ENCODE data around the gene SP140. TPM values are rescaled to one million over a fixed set of nuclear protein-coding genes. Genes with fewer than 3 reads are reported as not detected.
A peak's percentile ranks its signal among the peaks of the same experiment; 100 is the strongest.

SP140 gene
- total and polyA plus RNA-seq, 2 of the 13 experiments (the other 11 are each of a cell fraction or from before 2014, with no cell fraction given): 0.57 to 0.80 TPM

DNA sequence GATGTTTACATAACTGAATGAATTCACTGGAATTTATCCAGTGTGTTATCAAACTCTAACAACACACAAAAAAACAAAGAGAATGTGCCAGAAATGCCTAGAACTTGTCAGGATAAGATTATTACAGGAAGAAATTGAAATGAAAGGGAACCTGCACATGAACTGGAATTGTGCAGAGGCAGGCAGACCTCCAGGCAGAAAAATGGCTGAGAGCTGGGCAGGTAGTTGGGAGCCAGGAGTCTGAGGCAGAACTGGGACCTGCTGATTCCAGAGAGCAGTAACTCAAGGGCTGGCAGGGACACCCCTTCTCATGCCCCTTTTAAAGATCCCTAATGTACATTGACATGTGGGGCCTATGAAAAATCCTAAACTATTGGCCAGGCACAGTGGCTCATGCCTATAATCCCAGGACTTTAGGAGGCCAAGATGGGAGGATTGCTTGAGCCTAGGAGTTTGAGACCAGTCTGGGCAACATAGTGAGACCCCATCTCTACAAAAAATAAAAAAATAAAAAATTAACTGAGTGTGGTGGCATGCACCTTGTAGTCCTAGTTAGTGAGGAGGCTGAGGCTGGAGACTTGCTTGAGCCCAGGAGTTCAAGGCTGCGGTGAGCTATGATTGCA lies 5.1 kb upstream of the SP140 start (continued):
- TF ChIP-seq, protein P1, sequence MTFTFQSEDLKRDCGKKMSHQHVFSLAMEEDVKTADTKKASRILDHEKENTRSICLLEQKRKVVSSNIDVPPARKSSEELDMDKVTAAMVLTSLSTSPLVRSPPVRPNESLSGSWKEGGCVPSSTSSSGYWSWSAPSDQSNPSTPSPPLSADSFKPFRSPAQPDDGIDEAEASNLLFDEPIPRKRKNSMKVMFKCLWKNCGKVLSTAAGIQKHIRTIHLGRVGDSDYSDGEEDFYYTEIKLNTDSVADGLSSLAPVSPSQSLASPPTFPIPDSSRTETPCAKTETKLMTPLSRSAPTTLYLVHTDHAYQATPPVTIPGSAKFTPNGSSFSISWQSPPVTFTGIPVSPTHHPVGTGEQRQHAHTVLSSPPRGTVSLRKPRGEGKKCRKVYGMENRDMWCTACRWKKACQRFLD (CRISPR knock-in tag; IDR thresholded peaks at IDR 0.05; ENCODE audit: borderline replicate concordance): no peak
- TF ChIP-seq NFATC3 (CRISPR knock-in tag; IDR thresholded peaks at IDR 0.05) (0 out of 2 replicates have a peak, but pooled peaks have one; percentile 14), MXD4 (CRISPR knock-in tag; IDR thresholded peaks at IDR 0.05) (0 out of 2 replicates have a peak, but pooled peaks have one; percentile 5), BCL6 (CRISPR knock-in tag; IDR thresholded peaks at IDR 0.05) (no peak), ZNF598 (CRISPR knock-in tag; IDR thresholded peaks at IDR 0.05; ENCODE audit: borderline replicate concordance) (peak; percentile 7; the same call in 1 of the 2 replicates), TARDBP (CRISPR knock-in tag; IDR thresholded peaks at IDR 0.05) (no peak), ZNF33A (CRISPR knock-in tag; IDR thresholded peaks at IDR 0.05; ENCODE audit: borderline replicate concordance) (no peak), POLR2AphosphoS5 (IDR thresholded peaks at IDR 0.05; ENCODE audit: low read depth, low read length) (no peak), DMAP1 (CRISPR knock-in tag; IDR thresholded peaks at IDR 0.05) (no peak), ZNF629 (CRISPR knock-in tag; conservative IDR thresholded peaks at IDR 0.05) (no peak), TBX2 (CRISPR knock-in tag; IDR thresholded peaks at IDR 0.05; ENCODE audit: borderline replicate concordance) (0 out of 2 replicates have a peak, but pooled peaks have one; percentile 10), SMAD9 (CRISPR knock-in tag; IDR thresholded peaks at IDR 0.05) (peak; percentile 22; the same call in 1 of the 2 replicates), YY1 (IDR thresholded peaks at IDR 0.05; ENCODE audit: insufficient read depth, insufficient replicate concordance, low read depth, low read length) (peak; percentile 12), GATAD2A (CRISPR knock-in tag; IDR thresholded peaks at IDR 0.05) (no peak)
- TF ChIP-seq, protein P2, sequence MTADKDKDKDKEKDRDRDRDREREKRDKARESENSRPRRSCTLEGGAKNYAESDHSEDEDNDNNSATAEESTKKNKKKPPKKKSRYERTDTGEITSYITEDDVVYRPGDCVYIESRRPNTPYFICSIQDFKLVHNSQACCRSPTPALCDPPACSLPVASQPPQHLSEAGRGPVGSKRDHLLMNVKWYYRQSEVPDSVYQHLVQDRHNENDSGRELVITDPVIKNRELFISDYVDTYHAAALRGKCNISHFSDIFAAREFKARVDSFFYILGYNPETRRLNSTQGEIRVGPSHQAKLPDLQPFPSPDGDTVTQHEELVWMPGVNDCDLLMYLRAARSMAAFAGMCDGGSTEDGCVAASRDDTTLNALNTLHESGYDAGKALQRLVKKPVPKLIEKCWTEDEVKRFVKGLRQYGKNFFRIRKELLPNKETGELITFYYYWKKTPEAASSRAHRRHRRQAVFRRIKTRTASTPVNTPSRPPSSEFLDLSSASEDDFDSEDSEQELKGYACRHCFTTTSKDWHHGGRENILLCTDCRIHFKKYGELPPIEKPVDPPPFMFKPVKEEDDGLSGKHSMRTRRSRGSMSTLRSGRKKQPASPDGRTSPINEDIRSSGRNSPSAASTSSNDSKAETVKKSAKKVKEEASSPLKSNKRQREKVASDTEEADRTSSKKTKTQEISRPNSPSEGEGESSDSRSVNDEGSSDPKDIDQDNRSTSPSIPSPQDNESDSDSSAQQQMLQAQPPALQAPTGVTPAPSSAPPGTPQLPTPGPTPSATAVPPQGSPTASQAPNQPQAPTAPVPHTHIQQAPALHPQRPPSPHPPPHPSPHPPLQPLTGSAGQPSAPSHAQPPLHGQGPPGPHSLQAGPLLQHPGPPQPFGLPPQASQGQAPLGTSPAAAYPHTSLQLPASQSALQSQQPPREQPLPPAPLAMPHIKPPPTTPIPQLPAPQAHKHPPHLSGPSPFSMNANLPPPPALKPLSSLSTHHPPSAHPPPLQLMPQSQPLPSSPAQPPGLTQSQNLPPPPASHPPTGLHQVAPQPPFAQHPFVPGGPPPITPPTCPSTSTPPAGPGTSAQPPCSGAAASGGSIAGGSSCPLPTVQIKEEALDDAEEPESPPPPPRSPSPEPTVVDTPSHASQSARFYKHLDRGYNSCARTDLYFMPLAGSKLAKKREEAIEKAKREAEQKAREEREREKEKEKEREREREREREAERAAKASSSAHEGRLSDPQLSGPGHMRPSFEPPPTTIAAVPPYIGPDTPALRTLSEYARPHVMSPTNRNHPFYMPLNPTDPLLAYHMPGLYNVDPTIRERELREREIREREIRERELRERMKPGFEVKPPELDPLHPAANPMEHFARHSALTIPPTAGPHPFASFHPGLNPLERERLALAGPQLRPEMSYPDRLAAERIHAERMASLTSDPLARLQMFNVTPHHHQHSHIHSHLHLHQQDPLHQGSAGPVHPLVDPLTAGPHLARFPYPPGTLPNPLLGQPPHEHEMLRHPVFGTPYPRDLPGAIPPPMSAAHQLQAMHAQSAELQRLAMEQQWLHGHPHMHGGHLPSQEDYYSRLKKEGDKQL (CRISPR knock-in tag; IDR thresholded peaks at IDR 0.05; ENCODE audit: low read depth): no peak
- TF ChIP-seq, protein P3, sequence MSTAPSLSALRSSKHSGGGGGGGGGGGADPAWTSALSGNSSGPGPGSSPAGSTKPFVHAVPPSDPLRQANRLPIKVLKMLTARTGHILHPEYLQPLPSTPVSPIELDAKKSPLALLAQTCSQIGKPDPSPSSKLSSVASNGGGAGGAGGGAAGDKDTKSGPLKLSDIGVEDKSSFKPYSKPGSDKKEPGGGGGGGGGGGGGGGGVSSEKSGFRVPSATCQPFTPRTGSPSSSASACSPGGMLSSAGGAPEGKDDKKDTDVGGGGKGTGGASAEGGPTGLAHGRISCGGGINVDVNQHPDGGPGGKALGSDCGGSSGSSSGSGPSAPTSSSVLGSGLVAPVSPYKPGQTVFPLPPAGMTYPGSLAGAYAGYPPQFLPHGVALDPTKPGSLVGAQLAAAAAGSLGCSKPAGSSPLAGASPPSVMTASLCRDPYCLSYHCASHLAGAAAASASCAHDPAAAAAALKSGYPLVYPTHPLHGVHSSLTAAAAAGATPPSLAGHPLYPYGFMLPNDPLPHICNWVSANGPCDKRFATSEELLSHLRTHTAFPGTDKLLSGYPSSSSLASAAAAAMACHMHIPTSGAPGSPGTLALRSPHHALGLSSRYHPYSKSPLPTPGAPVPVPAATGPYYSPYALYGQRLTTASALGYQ (CRISPR knock-in tag; IDR thresholded peaks at IDR 0.05): no peak
- TF ChIP-seq, protein P4, sequence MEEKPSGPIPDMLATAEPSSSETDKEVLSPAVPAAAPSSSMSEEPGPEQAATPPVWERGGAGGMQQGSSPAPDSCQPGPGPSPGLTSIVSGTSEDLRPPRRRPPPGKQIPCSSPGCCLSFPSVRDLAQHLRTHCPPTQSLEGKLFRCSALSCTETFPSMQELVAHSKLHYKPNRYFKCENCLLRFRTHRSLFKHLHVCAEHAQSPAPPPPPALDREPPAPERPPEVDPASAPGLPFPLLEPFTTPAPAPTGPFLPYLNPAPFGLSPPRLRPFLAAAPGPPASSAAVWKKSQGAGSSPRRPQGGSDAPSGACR (CRISPR knock-in tag; IDR thresholded peaks at IDR 0.05): no peak
- TF ChIP-seq, protein P5, sequence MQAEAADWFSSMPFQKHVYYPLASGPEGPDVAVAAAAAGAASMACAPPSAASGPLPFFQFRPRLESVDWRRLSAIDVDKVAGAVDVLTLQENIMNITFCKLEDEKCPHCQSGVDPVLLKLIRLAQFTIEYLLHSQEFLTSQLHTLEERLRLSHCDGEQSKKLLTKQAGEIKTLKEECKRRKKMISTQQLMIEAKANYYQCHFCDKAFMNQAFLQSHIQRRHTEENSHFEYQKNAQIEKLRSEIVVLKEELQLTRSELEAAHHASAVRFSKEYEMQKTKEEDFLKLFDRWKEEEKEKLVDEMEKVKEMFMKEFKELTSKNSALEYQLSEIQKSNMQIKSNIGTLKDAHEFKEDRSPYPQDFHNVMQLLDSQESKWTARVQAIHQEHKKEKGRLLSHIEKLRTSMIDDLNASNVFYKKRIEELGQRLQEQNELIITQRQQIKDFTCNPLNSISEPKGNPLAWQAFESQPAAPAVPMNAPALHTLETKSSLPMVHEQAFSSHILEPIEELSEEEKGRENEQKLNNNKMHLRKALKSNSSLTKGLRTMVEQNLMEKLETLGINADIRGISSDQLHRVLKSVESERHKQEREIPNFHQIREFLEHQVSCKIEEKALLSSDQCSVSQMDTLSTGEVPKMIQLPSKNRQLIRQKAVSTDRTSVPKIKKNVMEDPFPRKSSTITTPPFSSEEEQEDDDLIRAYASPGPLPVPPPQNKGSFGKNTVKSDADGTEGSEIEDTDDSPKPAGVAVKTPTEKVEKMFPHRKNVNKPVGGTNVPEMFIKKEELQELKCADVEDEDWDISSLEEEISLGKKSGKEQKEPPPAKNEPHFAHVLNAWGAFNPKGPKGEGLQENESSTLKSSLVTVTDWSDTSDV (CRISPR knock-in tag; IDR thresholded peaks at IDR 0.05): no peak
